Right ventricle myocardium superior (tissue), 1 donor: Measurements from ENCODE around the gene FAAH2. TPM values are rescaled to one million over a fixed set of nuclear protein-coding genes. Genes with fewer than 3 reads are reported as not detected.
"Not testable (repeated sequence)": the region's sequence is repeated elsewhere in the genome, so short reads cannot be mapped to it uniquely, and the experiment has no call there.

Experiments used
- ATAC-seq: fragments of 200-7000 bp; cut with Tn5 transposase; one replicate; pipeline ENCODE4 v1.9.1; 2020; ENCODE audit warnings: mild to moderate bottlenecking; ENCODE audit not compliant: poor library complexity
- DNase-seq: peaks from one replicate; pipeline ENCODE4 v3.0.0-alpha.2; 2020
- intact Hi-C: fragments of 100-400 bp; cut with DNase I; formaldehyde crosslinking; loops from one replicate; pipeline ENCODE4 v1.11.2; 2022
- long read RNA-seq: library from polyadenylated mRNA; unstranded; transcript quantifications from one replicate; pipeline ENCODE4 v2.0.0, GENCODE V29; 2021
- total RNA-seq: library from RNA; stranded (reverse); fragmentation: NEBNext Ultra II Directional; extraction: Animal tissue kit (Norgen Biotek cat#: 25700); gene quantifications from one replicate; pipeline ENCODE4 v1.2.1, GENCODE V29; 2021
- donor health status: DM: no; HTN: yes; CAD: no; lungs with severe emphysema.

FAAH2 gene
- not detected for total RNA-seq
- long read RNA-seq, result 0 reads

- no peak for DNase-seq
- intact Hi-C loops, result no loop called here
- ATAC-seq, result no peak
These were observed at the start of gene FAAH2 for GRCh38 chrX:57286507-57287251. Gene FAAH2 (plus strand): TSS chrX:57286706. CDS start chrX:57286826, 120 bp downstream.

GRCh38 chrX:57241967-57242366 lies 44.5 kb upstream of the FAAH2 start:
- ATAC-seq (no peak), DNase-seq (no peak)
- intact Hi-C loops, result no loop called here

GRCh38 chrX:57251965-57252364 lies 34.5 kb upstream of the FAAH2 start:
- intact Hi-C loops, result no loop called here
- DNase-seq (no peak), ATAC-seq (no peak)

- intact Hi-C loops, result no loop called here
- no peak for DNase-seq
- ATAC-seq, result no peak
These were observed 21.4 kb upstream of the FAAH2 start for GRCh38 chrX:57265126-57265525.

GRCh38 chrX:57266275-57266674 lies 20.2 kb upstream of the FAAH2 start:
- ATAC-seq (no peak), DNase-seq (no peak)
- intact Hi-C loops, result no loop called here

- intact Hi-C loops, result no loop called here
- ATAC-seq, result no peak
- DNase-seq, result no peak
These were observed 19.6 kb upstream of the FAAH2 start for GRCh38 chrX:57266871-57267270.

- ATAC-seq (no peak), DNase-seq (no peak)
- intact Hi-C loops, result no loop called here
These were observed 19.2 kb upstream of the FAAH2 start for GRCh38 chrX:57267308-57267707.

- ATAC-seq (no peak), DNase-seq (no peak)
- intact Hi-C loops, result no loop called here
These were observed 15.5 kb upstream of the FAAH2 start for GRCh38 chrX:57270980-57271379.

- DNase-seq (no peak), ATAC-seq (no peak)
- intact Hi-C loops, result no loop called here
These were observed 3.9 kb upstream of the FAAH2 start for GRCh38 chrX:57282568-57282967.

- ATAC-seq (no peak), DNase-seq (no peak)
- intact Hi-C loops, result no loop called here
These were observed 1.5 kb upstream of the FAAH2 start for GRCh38 chrX:57285001-57285400.

GRCh38 chrX:57289089-57289488 lies 2.6 kb downstream of the FAAH2 start:
- intact Hi-C loops, result no loop called here
- ATAC-seq (no peak), DNase-seq (no peak)

- ATAC-seq (no peak), DNase-seq (no peak)
- intact Hi-C loops, result no loop called here
These were observed 8.5 kb downstream of the FAAH2 start for GRCh38 chrX:57294961-57295360.

- ATAC-seq, DNase-seq, intact Hi-C loops: not testable (repeated sequence)
These were observed 9.2 kb downstream of the FAAH2 start for GRCh38 chrX:57295679-57296078.

- intact Hi-C loops, result no loop called here
- ATAC-seq (no peak), DNase-seq (no peak)
These were observed 27.2 kb downstream of the FAAH2 start for GRCh38 chrX:57313583-57314215.

GRCh38 chrX:57329008-57329407 lies 42.5 kb downstream of the FAAH2 start:
- intact Hi-C loops, result no loop called here
- DNase-seq (no peak), ATAC-seq (no peak)

GRCh38 chrX:57335790-57336189 lies 49.3 kb downstream of the FAAH2 start:
- intact Hi-C loops, DNase-seq, ATAC-seq: not testable (repeated sequence)

- no peak for DNase-seq
These were observed 67.1 kb downstream of the FAAH2 start for GRCh38 chrX:57353472-57354132.

GRCh38 chrX:57364145-57364544 lies 77.6 kb downstream of the FAAH2 start:
- no peak for ATAC-seq
- intact Hi-C loops, result no loop called here

More at GRCh38 chrX:57353472-57354132, 67.1 kb downstream of the FAAH2 start:
- no peak for ATAC-seq
- intact Hi-C loops, result no loop called here

GRCh38 chrX:57366430-57366829 lies 79.9 kb downstream of the FAAH2 start:
- intact Hi-C loops, result no loop called here
- DNase-seq, result peak; percentile 8

More at GRCh38 chrX:57364145-57364544, 77.6 kb downstream of the FAAH2 start:
- DNase-seq, result no peak

GRCh38 chrX:57367649-57368048 lies 81.1 kb downstream of the FAAH2 start:
- ATAC-seq (no peak), DNase-seq (no peak)
- intact Hi-C loops, result no loop called here

More at GRCh38 chrX:57366430-57366829, 79.9 kb downstream of the FAAH2 start:
- ATAC-seq, result no peak
